ENCODE measurements around the gene NFIX. TPM values are rescaled to one million over a fixed set of nuclear protein-coding genes. Genes with fewer than 3 reads are reported as not detected.
A peak's percentile ranks its signal among the peaks of the same experiment; 100 is the strongest.
"Not testable (repeated sequence)": the region's sequence is repeated elsewhere in the genome, so short reads cannot be mapped to it uniquely, and the experiment has no call there.

NFIX gene
- total and polyA plus RNA-seq, 2 donors from 2014 or later: 4.3 to 65.0 TPM

- DNase-seq (no peak), FAIRE-seq (no peak)
- peaks cover 0 to 14% (median 6%) of the 10 kb centered on the region in 3 donors for H3K4me1 ChIP-seq (ENCODE audit: control insufficient read depth in 2 of 3, insufficient read depth in 2 of 3, low read depth in 1 of 3, low read length in 3 of 3)
- intact Hi-C loops (cut with DNase I): no loop called here
- H3K27ac ChIP-seq (ENCODE audit: low read depth in 2 of 2, low read length in 2 of 2): no peak overlapping the region
- H3K27me3 ChIP-seq (ENCODE audit: control insufficient read depth, insufficient read depth, low read length): no peaks in the 10 kb centered on the region
- peaks cover 5 to 34% (median 25%) of the 10 kb centered on the region in 3 donors for H3K36me3 ChIP-seq (ENCODE audit: control insufficient read depth in 2 of 3, insufficient read depth in 3 of 3, low read length in 3 of 3)
- no peak overlapping the region for H3K9ac ChIP-seq (ENCODE audit: low read length in 3 of 3)
- no peaks in the 10 kb centered on the region for H3K9me3 ChIP-seq (ENCODE audit: control insufficient read depth in 2 of 3, insufficient read depth in 1 of 3, low read length in 3 of 3)
- H3K4me3 ChIP-seq (ENCODE audit: low read length in 3 of 3): no peak overlapping the region
- TF ChIP-seq CTCF (IDR thresholded peaks at IDR 0.05; ENCODE audit: borderline replicate concordance, extremely low read depth, insufficient read depth): no peak
These were observed 45.7 kb upstream of the NFIX start for GRCh38 chr19:12949363-12950283.

GRCh38 chr19:12952050-12952449, 43.2 kb upstream of the NFIX start:
- DNase-seq; H3K27ac ChIP-seq (ENCODE audit: low read depth in 2 of 2, low read length in 2 of 2); intact Hi-C loops (cut with DNase I); H3K9me3 ChIP-seq (ENCODE audit: control insufficient read depth in 2 of 3, insufficient read depth in 1 of 3, low read length in 3 of 3); FAIRE-seq; H3K4me3 ChIP-seq (ENCODE audit: low read length in 3 of 3); H3K27me3 ChIP-seq (ENCODE audit: control insufficient read depth, insufficient read depth, low read length); H3K9ac ChIP-seq (ENCODE audit: low read length in 3 of 3): not testable (repeated sequence)
- peaks cover 0 to 16% (median 0%) of the 10 kb centered on the region in 3 donors for H3K4me1 ChIP-seq (ENCODE audit: control insufficient read depth in 2 of 3, insufficient read depth in 2 of 3, low read depth in 1 of 3, low read length in 3 of 3)
- H3K36me3 ChIP-seq (ENCODE audit: control insufficient read depth in 2 of 3, insufficient read depth in 3 of 3, low read length in 3 of 3): peaks cover 5 to 36% (median 24%) of the 10 kb centered on the region in 3 donors

GRCh38 chr19:12952488-12953137, 42.7 kb upstream of the NFIX start:
- no peaks in the 10 kb centered on the region for H3K9me3 ChIP-seq (ENCODE audit: control insufficient read depth in 2 of 3, insufficient read depth in 1 of 3, low read length in 3 of 3)
- intact Hi-C loops (cut with DNase I): no loop called here
- H3K36me3 ChIP-seq (ENCODE audit: control insufficient read depth in 2 of 3, insufficient read depth in 3 of 3, low read length in 3 of 3): peaks cover 5 to 36% (median 24%) of the 10 kb centered on the region in 3 donors
- FAIRE-seq: no peak
- H3K9ac ChIP-seq (ENCODE audit: low read length in 3 of 3): no peak overlapping the region
- no peak overlapping the region for H3K27ac ChIP-seq (ENCODE audit: low read depth in 2 of 2, low read length in 2 of 2)
- H3K4me1 ChIP-seq (ENCODE audit: control insufficient read depth in 2 of 3, insufficient read depth in 2 of 3, low read depth in 1 of 3, low read length in 3 of 3): peaks cover 0 to 12% (median 0%) of the 10 kb centered on the region in 3 donors
- no peak overlapping the region for H3K4me3 ChIP-seq (ENCODE audit: low read length in 3 of 3)
- TF ChIP-seq CTCF (IDR thresholded peaks at IDR 0.05; ENCODE audit: borderline replicate concordance, extremely low read depth, insufficient read depth): no peak
- no peaks in the 10 kb centered on the region for H3K27me3 ChIP-seq (ENCODE audit: control insufficient read depth, insufficient read depth, low read length)
- peak in 1 of 5 donors; percentile 1 for DNase-seq
